Neural crest cell (in vitro differentiated cells): Measurements from ENCODE around the gene ATP9B. TPM values are rescaled to one million over a fixed set of nuclear protein-coding genes. Genes with fewer than 3 reads are reported as not detected.

Experiments
- DNase-seq: peaks from one replicate; pipeline ENCODE4 v3.0.0; 2021; ENCODE audit warnings: low read depth, mixed read lengths, low spot score
- H3K27ac Mint-ChIP-seq: one replicate; pipeline ENCODE4 v1.8.0; 2021; ENCODE audit warnings: mild to moderate bottlenecking, mixed read lengths; ENCODE audit not compliant: unreplicated experiment
- H3K27me3 Mint-ChIP-seq: 2 replicates; pipeline ENCODE4 v1.8.0; 2021; ENCODE audit warnings: low read depth, mild to moderate bottlenecking, mixed read lengths
- H3K36me3 Mint-ChIP-seq: 2 replicates; pipeline ENCODE4 v1.8.0; 2021; ENCODE audit warnings: low read depth, mild to moderate bottlenecking, mixed read lengths
- H3K4me1 Mint-ChIP-seq: 2 replicates; pipeline ENCODE4 v1.8.0; 2021; ENCODE audit warnings: mixed read lengths
- H3K4me3 Mint-ChIP-seq: one replicate; pipeline ENCODE4 v1.8.0; 2021; ENCODE audit warnings: mild to moderate bottlenecking, mixed read lengths
- H3K9me3 Mint-ChIP-seq: 2 replicates; pipeline ENCODE4 v1.8.0; 2021; ENCODE audit warnings: mixed read lengths
- total RNA-seq: library from RNA; stranded (reverse); gene quantifications from 2 replicates; pipeline ENCODE4 v1.2.1, GENCODE V29; 2021
- TF ChIP-seq, protein P1 (sequence below): fragments of 200-600 bp; sonication (generic); conservative IDR thresholded peaks from 2 replicates; pipeline ENCODE4 v1.5.0; 2021; ENCODE audit warnings: antibody characterized with exemption, mild to moderate bottlenecking

The ATP9B gene
- total RNA-seq, 1 donor from 2014 or later = 32.9 TPM

- Mint-ChIP-seq H3K9me3 (no peaks in the 10 kb centered on the region), H3K27me3 (no peaks in the 10 kb centered on the region), H3K4me3 (no peak overlapping the region), H3K36me3 (no peaks in the 10 kb centered on the region), H3K27ac (no peak overlapping the region), H3K4me1 (no peaks in the 10 kb centered on the region)
- no peak for DNase-seq
- TF ChIP-seq, protein P1, sequence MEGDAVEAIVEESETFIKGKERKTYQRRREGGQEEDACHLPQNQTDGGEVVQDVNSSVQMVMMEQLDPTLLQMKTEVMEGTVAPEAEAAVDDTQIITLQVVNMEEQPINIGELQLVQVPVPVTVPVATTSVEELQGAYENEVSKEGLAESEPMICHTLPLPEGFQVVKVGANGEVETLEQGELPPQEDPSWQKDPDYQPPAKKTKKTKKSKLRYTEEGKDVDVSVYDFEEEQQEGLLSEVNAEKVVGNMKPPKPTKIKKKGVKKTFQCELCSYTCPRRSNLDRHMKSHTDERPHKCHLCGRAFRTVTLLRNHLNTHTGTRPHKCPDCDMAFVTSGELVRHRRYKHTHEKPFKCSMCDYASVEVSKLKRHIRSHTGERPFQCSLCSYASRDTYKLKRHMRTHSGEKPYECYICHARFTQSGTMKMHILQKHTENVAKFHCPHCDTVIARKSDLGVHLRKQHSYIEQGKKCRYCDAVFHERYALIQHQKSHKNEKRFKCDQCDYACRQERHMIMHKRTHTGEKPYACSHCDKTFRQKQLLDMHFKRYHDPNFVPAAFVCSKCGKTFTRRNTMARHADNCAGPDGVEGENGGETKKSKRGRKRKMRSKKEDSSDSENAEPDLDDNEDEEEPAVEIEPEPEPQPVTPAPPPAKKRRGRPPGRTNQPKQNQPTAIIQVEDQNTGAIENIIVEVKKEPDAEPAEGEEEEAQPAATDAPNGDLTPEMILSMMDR = no peak
These were observed 287.2 kb downstream of the ATP9B start for GRCh38 chr18:79356435-79356834.

DNA sequence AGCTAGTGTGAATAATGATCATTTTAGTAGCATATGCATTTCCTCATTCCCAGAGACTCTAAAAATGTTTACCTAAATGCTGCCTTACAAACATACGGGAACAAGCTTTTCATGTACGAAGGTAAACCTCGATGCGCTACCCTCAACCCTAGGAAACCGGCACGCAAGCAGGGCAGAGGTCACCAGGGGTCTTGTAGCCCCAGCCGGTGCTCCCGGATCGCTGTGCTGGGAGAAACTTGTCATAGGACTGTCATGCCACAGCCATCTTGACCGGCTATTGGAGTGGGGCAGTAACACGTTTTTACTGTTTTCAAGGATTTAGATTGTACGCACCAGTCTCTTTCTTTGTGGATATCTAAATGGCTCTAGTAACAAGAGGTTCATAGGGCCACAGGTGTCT lies 291.7 kb downstream of the ATP9B start:
- Mint-ChIP-seq H3K4me3 (no peak overlapping the region), H3K9me3 (peaks cover 4% of the 10 kb centered on the region), H3K27me3 (no peaks in the 10 kb centered on the region), H3K36me3 (peaks cover 18% of the 10 kb centered on the region), H3K4me1 (no peaks in the 10 kb centered on the region), H3K27ac (no peak overlapping the region)
- no peak for DNase-seq
- TF ChIP-seq, protein P1 = no peak

DNA sequence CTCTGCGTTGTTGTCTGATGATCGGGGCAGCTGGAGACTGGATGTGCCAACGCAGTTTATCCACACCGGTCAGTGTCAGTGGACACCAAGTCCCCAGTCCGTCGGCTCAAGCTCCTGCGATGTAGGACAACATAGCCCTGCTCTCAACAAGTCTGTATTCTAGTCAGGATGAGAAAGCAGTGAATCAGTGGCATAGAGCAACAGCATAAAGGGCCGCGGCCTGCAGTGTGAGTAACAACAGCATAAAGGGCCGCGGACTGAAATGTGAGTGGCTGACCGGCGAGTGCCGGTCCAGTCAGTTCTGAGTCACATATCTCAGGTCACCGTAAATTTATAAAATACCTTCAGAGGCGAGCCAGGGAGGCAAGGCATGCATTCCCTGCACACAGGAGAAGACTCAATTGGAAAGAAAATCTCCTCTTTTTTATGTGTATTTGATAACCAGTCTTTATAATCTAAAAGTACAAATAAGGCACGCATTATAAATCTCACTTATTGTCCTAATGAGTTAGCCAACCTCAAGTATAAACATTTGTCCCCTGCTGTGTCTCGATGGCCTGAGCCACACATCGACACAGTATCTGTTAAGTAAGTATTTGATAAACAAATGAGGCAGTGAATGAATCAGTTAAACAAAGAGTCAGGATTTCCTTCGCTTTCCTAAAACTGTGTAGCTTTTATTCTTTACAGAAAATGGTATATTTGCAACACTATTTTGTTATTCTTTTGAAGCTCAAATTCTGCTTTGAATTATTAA lies 292.8 kb downstream of the ATP9B start:
- H3K4me3 Mint-ChIP-seq = no peak overlapping the region
- H3K27me3 Mint-ChIP-seq = no peaks in the 10 kb centered on the region
- H3K36me3 Mint-ChIP-seq = peaks cover 18% of the 10 kb centered on the region
- H3K4me1 Mint-ChIP-seq = no peaks in the 10 kb centered on the region
- no peak overlapping the region for H3K27ac Mint-ChIP-seq
- H3K9me3 Mint-ChIP-seq = peaks cover 4% of the 10 kb centered on the region
- TF ChIP-seq, protein P1 = no peak
- no peak for DNase-seq

DNA sequence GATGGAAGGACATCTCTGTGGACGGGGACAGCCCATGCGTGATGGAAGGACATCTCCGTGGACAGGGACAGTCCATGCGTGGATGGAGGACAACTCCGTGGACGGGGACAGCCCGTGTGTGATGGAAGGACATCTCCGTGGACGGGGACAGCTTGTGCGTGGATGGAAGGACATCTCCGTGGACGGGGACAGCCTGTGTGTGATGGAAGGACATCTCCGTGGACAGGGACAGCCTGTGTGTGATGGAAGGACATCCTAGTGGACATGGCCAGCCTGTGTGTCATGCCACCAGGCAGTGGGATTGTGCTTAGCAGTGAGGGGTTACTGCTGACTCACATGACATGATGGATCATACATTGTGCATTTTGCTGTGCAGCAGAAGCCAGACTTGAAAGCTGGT lies 296.5 kb downstream of the ATP9B start:
- TF ChIP-seq, protein P1 = no peak
- no peak for DNase-seq
- Mint-ChIP-seq H3K4me3 (no peak overlapping the region), H3K36me3 (peaks cover 23% of the 10 kb centered on the region), H3K27me3 (no peaks in the 10 kb centered on the region), H3K9me3 (peaks cover 4% of the 10 kb centered on the region), H3K27ac (no peak overlapping the region), H3K4me1 (no peaks in the 10 kb centered on the region)

DNA sequence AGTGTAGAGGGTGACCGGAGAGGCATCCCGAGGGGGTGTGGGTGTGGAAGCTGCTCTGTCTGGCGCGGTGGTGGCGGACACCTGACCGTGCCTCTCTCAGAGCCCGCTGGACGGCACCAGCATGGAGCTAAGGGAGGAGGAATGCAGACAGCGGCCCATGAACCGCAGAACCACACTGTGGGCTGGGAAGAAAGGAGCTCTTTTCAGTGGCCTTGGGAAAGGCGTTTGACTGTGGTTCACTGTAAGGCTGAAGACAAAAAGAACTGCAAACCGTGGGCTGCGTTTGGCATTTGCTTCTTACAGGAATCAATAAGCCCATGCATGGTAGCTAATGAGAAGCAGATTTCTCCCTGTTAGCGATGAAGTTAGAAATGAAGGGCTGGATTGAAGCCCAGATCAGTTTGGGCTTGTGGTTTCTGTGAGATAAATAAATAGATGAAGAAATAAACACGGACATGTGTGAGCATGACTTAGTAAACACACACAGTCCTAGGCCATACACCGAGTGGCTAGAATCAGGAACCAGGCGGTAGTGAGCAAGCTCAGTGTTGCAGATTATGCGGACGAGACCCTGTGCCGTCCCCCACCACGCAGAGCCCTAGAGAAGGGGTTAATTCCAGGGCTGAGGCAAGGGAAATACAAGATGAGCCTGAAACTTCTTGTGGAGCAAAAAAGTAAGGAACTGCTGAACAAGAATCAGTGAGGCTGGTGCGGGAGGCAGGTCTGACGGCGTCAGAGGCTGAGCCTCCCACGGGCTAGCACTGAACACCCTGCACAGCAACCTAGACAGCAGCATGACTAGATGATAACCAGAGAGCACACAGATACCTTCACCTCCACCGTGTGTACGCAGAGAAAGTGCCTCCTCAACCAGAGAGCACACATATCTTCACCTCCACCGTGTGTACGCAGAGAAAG lies 297.2 kb downstream of the ATP9B start:
- Mint-ChIP-seq H3K27ac (no peak overlapping the region), H3K4me1 (peaks cover under 1% of the 10 kb centered on the region), H3K36me3 (peaks cover 23% of the 10 kb centered on the region), H3K4me3 (no peak overlapping the region), H3K27me3 (no peaks in the 10 kb centered on the region), H3K9me3 (peaks cover 4% of the 10 kb centered on the region)
- no peak for DNase-seq
- TF ChIP-seq, protein P1 = no peak
